ENCODE results near the gene SMARCD1.

GRCh38 chr12:50099302-50100008 is 14.3 kb downstream of the SMARCD1 start:
- TF ChIP-seq CTCF (IDR thresholded peaks at IDR 0.05) (no peak), EZH2 (IDR thresholded peaks at IDR 0.05) (no peak)
